Measurements from ENCODE around the gene LGALS12.
"Not testable (repeated sequence)": the region's sequence is repeated elsewhere in the genome, so short reads cannot be mapped to it uniquely, and the experiment has no call there.

LGALS12 gene

DNA sequence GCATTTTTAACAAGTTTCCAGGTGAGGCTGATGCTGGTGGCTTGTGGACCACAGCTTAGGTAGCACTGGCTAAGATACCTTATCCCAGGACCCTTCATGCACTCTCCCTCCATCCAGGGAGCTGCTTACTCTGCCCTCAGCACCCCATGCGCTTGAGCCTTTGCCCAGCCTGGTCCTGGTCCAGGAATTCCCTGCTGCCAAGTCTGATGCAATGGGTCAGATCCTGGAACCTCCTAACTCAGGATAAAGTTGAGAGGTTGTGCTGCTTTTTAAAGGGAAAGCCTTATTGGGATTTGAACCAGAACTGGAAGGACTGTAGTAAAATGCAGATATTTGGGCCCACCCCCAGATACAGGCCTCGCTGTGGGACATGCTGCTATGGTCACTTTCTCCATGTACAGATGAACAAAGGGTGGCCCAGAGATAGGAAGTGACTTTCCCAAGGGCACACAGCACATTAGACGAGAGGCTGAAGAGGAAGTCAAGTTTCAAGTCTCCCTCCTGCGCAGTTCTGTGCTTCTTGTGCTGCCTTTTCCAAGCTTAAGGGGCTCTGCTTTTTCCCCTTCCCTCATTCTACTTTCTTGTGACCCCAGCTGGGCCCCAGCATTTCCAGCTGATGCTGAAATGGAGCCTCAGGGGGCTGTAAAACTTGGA is 824 bp upstream of the LGALS12 start:
- DNase-seq (ENCODE audit: low read depth in 2 of 2, low spot score in 1 of 2): no peak

DNA sequence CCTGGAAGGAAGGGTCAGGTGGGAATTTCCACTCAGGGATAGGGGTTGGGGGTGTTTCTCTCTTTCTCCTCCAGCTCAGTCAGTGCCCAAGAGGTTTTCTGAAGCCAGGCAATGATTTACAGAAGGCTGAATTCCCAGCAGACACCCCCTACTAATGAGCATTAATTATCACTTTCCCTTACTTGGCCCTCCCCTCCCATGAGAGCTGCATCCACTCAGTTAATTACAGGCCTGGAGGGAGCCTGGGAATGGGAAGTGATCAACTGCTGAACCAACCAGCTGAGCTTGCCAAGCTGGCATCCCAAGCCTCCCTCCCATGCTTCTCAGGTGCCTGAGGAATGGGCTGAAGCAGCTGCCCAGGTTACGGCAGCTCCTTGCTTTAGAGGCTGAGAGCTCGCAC is 992 bp downstream of the LGALS12 start:
- DNase-seq (ENCODE audit: low read depth in 2 of 2, low spot score in 1 of 2): no peak

DNA sequence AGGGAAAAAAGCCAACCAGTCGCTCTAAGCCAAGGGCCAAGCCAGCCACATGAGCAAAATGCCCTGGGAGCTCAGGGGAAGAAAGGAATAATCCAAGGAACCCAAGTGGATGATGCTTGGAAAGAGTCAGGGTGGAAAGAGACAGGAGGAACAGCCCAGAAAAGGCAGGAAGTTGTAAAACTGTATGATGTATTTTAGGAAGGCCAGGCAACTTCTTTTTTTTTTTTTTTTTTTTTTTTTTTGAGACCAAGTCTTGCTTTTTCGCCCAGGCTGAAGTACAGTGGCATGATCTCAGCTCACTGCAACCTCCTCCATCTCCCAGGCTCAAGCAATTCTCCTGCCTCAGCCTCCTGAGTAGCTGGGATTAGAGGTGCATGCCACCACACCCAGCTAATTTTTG is 1.6 kb downstream of the LGALS12 start:
- no peak for DNase-seq (ENCODE audit: low read depth in 2 of 2, low spot score in 1 of 2)

DNA sequence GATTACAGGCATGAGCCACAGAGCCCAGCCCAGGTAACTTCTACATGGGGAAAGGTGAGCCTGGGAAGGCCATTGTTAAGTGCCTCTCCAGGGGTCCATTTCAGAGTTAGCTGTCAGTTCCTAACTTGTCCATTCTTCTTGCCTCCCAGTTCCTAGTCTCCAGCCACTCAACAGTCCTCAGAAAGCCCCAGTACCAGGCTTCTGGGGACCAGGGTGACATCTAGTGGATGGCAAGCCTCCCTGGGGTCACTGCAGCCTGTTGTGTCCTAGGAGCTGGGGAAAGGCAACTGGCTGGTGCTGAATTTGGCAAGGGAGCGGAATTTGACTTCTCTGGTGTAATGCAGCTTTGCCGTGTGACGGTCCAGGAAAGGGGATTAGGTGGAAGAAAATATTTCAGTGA is 2.1 kb downstream of the LGALS12 start:
- DNase-seq (ENCODE audit: low read depth in 2 of 2, low spot score in 1 of 2): no peak

DNA sequence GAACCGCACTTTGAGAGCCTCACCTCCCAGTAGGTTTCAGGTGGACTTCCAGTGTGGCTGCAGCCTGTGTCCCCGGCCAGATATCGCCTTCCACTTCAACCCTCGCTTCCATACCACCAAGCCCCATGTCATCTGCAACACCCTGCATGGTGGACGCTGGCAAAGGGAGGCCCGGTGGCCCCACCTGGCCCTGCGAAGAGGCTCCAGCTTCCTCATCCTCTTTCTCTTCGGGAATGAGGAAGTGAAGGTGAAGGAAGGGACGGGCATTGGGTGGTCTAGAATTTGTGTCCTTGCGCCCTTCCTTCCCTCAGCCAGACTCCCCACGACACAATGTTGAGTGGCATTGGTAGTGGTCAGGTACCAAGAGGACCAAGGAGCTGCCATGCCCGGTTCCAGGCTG is 2.9 kb downstream of the LGALS12 start:
- DNase-seq (ENCODE audit: low read depth in 2 of 2, low spot score in 1 of 2): no peak

DNA sequence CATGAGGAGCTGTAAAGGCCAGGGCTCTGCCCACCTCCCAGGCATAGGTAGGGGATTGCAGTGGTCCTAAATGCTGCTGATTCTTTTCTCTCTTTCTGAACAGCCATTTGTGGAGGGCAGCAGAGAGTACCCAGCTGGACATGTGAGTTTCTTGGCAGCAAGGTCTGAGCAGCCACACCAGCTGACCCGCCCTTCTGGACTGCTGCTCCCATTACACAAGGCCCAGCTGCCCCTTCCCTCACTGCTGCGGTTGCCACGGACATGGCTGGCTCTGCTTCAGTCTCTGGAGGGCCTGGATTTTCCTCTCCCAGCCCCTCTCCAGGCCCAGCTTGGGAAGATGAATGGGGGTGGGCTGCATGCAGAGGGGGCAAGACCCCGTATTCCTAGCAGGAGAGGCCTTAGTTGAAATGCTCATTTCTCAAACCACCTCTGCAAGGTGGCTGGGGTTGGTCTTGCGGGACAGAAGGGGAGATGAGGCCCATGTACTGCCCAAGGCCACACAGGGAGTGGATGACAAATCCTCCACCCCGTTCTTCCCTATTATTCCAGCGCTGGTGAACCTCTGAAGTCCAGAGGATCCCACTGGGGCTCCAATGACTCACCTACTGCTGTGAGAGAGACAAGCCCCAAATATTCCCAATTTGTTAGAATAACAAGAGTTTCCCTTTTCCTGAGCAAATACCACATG is 4.6 kb downstream of the LGALS12 start:
- DNase-seq (ENCODE audit: low read depth in 2 of 2, low spot score in 1 of 2): no peak

DNA sequence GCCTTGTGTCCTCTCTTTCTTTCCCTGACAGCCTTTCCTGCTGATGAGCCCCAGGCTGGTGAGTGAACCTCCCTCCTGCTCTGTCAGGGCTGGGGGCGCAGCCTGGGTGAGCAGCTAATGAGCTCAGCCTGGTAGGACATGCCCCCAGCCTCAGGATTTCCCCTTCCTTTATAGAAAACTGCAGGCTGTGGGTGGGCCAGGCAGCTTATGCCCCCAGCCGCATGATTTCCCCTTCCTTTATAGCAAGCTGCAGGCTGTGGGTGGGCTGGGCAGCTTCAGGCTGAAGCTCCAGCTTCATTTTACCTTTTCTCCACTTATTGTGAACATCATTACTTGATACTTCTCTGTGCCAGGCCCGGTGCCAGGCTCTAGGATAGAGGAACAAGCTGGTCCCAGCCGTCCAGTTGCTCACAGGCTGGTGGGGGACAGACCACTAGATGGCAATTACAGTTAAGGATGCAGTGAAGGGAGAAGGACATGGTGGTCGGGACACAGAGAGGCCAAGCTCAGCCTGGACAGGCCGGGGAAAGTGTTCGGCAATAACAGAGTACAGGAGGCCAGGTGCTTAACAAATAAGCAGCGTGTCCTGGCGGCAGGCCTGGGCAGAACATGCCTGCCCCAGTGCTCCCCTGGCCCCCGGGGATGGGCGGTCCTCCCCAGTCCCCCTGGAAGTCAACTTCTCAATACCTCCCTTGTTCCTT is 5.3 kb downstream of the LGALS12 start:
- DNase-seq (ENCODE audit: low read depth in 2 of 2, low spot score in 1 of 2): no peak

DNA sequence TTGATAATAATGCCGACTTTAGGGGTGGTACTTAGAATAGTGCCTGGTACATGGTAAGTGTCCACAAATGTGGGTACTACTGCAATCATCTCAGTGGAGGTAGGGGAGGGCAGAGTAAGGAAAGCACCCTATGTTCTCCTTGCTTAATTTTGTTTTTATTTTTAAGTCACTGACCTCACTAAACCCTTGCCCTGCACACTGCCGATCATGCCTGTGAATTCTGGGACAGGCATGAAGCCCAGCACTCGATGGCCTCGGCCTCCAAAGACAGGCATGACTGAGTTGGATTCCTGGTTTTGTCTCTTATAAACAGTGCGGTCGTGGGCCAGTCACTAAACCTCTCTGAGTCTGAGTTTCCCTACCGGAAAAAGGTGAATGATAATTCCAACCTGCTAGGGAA is 6.9 kb downstream of the LGALS12 start:
- DNase-seq (ENCODE audit: low read depth in 2 of 2, low spot score in 1 of 2): no peak

DNA sequence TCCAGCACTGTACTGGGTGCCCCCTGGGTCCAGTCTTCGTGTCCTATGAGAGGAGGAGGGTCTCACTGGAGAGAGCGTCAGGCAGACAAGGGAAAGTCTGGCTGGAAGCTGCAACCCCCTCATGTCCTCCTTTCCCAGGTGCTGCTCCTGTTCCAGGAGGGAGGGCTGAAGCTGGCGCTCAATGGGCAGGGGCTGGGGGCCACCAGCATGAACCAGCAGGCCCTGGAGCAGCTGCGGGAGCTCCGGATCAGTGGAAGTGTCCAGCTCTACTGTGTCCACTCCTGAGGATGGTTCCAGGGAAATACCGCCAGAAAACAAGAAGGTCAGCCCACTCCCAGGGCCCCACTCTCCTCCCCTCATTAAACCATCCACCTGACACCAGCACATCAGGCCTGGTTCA is 10.2 kb downstream of the LGALS12 start:
- DNase-seq (ENCODE audit: low read depth in 2 of 2, low spot score in 1 of 2): no peak

DNA sequence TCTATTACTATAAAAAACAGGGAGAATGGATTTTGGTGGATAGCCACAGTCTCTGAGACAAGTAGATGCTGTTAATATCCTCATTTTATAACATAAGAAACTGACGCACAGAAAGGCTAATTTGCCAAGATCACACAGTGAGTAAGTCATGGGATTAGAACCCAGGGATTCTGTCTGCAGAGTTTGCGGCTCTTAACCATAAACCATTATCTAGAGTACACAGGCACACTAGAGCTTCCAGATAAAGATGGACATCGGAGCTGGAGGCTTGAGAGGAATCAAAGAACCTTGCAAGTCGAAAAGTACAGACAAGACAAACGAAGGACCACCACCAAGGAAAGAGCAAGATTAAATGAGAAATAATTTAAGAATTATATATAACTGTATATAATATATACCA is 11.3 kb downstream of the LGALS12 start:
- DNase-seq (ENCODE audit: low read depth in 2 of 2, low spot score in 1 of 2): no peak

DNA sequence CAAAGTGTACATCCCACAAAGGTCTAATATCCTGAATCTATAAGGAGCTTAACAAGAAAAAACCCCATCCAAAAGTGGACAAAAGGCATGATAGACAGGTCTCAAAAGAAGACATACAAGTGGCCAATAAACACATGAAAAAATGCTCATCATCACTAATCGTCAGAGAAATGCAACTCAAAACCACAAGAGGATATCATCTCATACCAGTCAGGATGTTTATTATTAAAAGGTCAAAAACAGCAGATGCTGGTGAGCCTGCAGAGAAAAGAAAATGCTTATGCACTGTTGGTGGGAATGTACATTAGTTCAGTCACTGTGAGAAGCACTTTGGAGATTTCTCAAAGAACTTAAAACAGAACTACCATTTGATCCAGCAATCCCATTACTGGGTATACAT is 12.7 kb downstream of the LGALS12 start:
- no peak for DNase-seq (ENCODE audit: low read depth in 2 of 2, low spot score in 1 of 2)

DNA sequence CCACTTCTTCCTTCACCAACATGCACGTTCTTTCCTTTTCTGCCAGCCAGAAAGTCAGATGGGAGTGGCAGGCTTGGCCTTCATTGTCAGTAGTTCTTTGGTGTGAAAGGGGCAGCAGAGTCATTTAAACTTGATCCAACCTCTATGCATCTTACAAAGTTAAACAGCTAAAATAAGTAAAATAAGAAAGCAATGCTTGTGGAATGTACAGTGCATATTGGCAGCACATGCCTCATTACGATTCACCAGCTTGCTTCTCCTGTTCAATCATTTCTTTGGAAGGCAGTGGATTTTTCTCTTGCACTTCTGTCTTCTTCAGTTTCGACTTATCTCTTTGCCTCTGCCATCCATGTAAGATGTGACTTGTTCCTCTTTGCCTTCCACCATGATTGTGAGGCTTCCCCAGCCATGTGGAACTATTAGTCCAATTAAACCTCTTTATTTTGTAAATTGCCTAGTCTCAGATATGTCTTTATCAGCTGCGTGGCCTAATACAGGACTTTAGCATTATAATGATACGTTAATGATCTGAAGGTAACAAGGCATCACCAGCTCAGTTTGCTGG is 14.8 kb downstream of the LGALS12 start:
- DNase-seq (ENCODE audit: low read depth in 2 of 2, low spot score in 1 of 2): no peak

DNA sequence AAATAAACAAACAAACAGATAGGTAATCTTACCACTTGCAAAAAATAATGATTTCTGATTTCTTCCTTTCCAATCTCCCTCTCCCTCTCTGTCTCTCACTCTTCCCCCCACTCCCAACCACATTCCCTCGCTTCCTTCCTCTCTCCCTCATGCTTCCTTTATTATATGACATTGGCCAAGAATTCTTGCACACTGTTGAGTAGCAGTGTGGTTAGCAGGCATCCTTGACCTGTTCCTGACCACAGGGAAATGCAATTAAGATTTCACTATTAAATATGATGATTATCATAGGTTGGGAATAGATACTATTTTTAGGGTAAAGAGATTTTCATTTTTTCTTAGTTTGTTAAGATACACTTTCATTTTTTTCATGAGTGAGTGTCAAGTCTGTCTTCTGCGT is 16.0 kb downstream of the LGALS12 start:
- DNase-seq (ENCODE audit: low read depth in 2 of 2, low spot score in 1 of 2): no peak

DNA sequence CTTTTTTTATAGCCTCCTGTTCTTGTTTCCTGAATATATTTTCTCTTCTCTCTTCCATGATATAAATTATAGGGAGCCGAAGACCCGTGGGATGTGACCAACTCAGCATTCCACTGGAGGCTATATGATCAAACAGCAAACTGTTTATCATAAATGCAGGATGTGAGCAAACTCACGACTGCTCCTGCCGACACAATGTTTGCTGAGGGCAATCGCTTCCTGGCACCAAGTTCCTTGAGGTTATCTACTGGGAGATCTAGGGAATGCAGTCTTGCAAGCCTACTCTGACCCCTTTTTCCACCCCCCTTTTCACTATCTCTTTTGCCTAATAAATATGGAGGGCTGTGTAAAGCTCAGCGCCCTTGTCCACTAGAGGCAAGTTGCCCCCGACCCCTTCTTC is 17.3 kb downstream of the LGALS12 start:
- no peak for DNase-seq (ENCODE audit: low read depth in 2 of 2, low spot score in 1 of 2)

DNA sequence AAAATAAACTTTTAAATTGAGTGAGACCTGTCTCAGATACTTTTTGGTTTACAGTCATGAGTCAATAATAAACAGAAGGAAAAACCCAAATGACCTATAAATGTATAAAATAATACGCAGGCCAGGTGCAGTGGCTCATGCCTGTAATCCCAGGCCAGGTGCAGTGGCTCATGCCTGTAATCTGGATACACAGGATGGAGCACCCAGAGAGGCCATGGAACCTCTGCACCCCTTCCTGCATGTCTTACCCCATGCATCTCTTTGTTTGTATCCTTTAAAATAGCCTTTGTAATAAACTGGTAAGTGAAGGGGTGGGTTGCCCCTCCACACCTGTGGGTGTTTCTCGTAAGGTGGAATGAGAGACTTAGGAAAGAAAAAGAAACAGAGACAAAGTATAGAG is 21.8 kb downstream of the LGALS12 start:
- no peak for DNase-seq (ENCODE audit: low read depth in 2 of 2, low spot score in 1 of 2)

DNA sequence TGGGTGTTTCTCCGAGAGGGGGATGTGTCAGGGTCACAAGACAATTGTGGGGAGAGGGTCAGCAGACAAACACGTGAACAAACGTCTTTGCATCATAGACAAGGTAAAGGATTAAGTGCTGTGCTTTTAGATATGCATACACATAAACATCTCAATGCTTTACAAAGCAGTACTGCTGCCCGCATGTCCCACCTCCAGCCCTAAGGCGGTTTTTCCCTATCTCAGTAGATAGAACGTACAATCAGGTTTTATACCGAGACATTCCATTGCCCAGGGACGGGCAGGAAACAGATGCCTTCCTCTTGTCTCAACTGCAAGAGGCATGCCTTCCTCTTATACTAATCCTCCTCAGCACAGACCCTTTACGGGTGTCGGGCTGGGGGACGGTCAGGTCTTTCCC is 22.3 kb downstream of the LGALS12 start:
- DNase-seq (ENCODE audit: low read depth in 2 of 2, low spot score in 1 of 2): not testable (repeated sequence)

DNA sequence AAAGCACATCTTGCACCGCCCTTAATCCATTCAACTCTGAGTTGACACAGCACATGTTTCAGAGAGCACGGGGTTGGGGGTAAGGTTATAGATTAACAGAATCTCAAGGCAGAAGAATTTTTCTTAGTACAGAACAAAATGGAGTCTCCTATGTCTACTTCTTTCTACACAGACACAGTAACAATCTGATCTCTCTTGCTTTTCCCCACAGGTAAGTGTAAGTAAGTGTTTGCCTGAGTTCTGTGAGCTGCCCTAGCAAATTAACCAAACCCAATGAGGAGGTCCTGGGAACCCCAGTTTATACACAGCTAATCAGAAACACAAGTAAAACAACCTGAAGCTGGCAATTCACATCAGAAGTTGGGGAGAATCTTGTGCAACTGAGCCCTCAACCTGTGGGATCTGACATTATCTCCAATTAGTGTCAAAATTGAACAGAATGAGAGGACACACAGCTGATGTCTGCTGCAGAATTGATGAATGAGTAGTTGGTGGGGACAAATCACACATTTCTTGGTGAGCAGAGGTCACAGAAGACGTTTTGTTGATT is 22.9 kb downstream of the LGALS12 start:
- not testable (repeated sequence) for DNase-seq (ENCODE audit: low read depth in 2 of 2, low spot score in 1 of 2)

DNA sequence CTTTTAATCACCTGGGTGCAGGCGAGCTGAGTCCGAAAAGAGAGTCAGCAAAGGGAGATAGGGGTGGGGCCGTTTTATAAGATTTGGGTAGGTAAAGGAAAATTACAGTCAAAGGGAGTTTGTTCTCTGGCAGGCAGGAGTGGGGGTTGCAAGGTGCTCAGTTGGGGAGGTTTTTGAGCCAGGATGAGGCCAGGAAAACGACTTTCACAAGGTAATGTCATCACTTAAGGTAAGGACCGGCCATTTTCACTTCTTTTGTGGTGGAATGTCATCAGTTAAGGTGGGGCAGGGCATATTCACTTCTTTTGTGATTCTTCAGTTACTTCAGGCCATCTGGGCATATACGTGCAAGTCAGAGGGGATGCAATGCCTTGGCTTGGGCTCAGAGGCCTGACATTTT is 23.5 kb downstream of the LGALS12 start:
- DNase-seq (ENCODE audit: low read depth in 2 of 2, low spot score in 1 of 2): not testable (repeated sequence)

DNA sequence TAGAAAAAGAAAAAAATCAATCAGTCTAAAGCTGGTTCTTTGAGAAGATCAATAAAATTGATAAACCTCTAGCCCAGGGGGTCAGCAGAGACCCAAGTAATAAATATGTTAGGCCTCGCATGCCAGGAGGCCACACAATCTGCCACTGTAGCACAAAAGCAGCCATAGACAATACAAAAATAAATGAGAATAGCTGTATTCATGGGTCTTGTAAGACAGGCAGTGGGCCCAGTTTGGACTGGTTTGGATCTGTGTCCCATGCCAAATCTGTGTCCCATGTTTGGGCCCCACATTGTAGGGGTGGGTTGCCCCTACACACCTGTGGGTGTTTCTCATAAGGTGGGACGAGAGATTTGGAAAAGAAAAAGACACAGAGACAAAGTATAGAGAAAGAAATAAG is 24.1 kb downstream of the LGALS12 start:
- no peak for DNase-seq (ENCODE audit: low read depth in 2 of 2, low spot score in 1 of 2)

DNA sequence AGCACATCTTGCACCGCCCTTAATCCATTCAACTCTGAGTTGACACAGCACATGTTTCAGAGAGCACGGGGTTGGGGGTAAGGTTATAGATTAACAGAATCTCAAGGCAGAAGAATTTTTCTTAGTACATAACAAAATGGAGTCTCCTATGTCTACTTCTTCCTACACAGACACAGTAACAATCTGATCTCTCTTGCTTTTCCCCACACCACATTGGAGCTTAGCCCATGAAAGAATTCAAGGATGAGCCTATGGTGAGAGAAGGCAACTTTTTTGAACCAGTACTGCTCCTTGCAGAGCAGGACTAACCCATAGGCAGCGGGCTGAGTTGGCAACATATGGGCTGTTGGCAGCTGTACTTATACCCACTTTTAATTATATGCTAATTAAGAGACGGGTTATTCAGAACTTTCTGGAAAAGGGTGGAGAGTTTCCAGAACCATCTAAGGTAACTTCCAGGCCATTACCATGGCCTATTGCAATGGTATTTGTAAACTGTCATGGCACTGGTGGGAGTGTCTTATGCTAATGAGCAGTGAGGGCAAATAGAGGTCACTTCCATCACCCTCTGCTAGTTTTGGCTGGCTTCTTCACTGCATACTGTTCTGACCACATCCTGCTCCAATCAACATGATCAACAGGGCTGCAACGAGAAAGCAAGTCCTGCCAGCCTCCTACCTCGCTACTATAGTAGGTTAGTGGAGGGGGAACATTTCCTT is 25.3 kb downstream of the LGALS12 start:
- not testable (repeated sequence) for DNase-seq (ENCODE audit: low read depth in 2 of 2, low spot score in 1 of 2)

DNA sequence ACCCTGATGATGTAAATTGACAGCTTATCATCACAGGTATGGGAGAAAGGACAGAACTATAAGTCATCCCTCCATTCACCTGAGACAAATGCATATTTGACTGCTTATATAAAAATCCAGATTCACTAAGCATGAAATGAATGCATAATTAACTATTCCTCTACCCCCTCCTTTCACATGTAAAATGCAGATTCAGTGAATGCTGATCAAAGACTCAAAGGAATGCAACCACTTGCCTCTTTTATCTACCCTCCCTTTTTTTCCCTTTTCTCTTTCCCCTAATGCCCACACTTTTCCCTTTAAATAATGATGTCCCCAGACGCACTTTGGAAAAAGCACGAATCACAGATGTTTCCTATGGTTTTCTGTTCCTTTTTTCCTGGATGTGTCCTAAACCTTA is 26.2 kb downstream of the LGALS12 start:
- no peak for DNase-seq (ENCODE audit: low read depth in 2 of 2, low spot score in 1 of 2)

Data from stimulated activated CD8-positive, alpha-beta memory T cell treated with anti-CD3 and anti-CD28 coated beads, Interleukin-4, amount 100 ng/mL, for 4 hours (primary cell).